ENCODE measurements around the gene TFIP11.

TFIP11 gene

GRCh38 chr22:26444777-26445176 lies 67.5 kb downstream of the TFIP11 start:
- Histone ChIP-seq H3K4me3 (ENCODE audit: low read depth, low read length) (no peak overlapping the region), H3K36me3 (ENCODE audit: control insufficient read depth in 2 of 2, insufficient read depth in 1 of 2, low read length in 2 of 2) (peaks cover 0 to 8% of the 10 kb centered on the region in 2 experiments; a peak in 1 of 3 replicates), H3K9me3 (ENCODE audit: control insufficient read depth, insufficient read depth, low read depth, low read length) (no peaks in the 10 kb centered on the region), H3K4me1 (ENCODE audit: control insufficient read depth, insufficient read depth, low read length) (no peaks in the 10 kb centered on the region), H3K27ac (ENCODE audit: extremely low read depth, low read depth, low read length) (no peak overlapping the region)
- ChIA-PET POLR2A (interaction anchor here (0.7 kb wide), 1 partner anchor 280 kb away, joined by 3 read pairs; no protein-coding TSS in a partner anchor), CTCF (interaction anchor here (0.9 to 3.9 kb wide), 4 partner anchors 9 to 114 kb away, joined by 3 to 21 read pairs (median 6); no protein-coding TSS in a partner anchor)
- TF ChIP-seq ZNF394 (tag by site-specific recombination; IDR thresholded peaks at IDR 0.05; ENCODE audit: borderline replicate concordance) (no peak), ZBTB10 (tag by site-specific recombination; IDR thresholded peaks at IDR 0.05) (no peak), ATF2 (tag by site-specific recombination; IDR thresholded peaks at IDR 0.05; ENCODE audit: low read depth) (peak; percentile 50; the same call in 1 of the 2 replicates), ZBTB17 (tag by site-specific recombination; IDR thresholded peaks at IDR 0.05) (peak; percentile 34; the same call in 1 of the 2 replicates), ZSCAN23 (tag by site-specific recombination; IDR thresholded peaks at IDR 0.05) (no peak)

GRCh38 chr22:26443901-26444690 lies 68.2 kb downstream of the TFIP11 start:
- ChIA-PET POLR2A (interaction anchor here (0.7 kb wide), 1 partner anchor 281 kb away, joined by 3 read pairs; no protein-coding TSS in a partner anchor), CTCF (interaction anchor here (0.9 to 3.9 kb wide), 3 partner anchors 16 to 114 kb away, joined by 3 to 21 read pairs (median 7); no protein-coding TSS in a partner anchor)
- no peaks in the 10 kb centered on the region for H3K4me1 ChIP-seq (ENCODE audit: control insufficient read depth, insufficient read depth, low read length)
- no peak overlapping the region for H3K4me3 ChIP-seq (ENCODE audit: low read depth, low read length)
- H3K36me3 ChIP-seq (ENCODE audit: control insufficient read depth in 2 of 2, insufficient read depth in 1 of 2, low read length in 2 of 2) = peaks cover 0 to 6% of the 10 kb centered on the region in 2 experiments; a peak in 1 of 3 replicates
- H3K9me3 ChIP-seq (ENCODE audit: control insufficient read depth, insufficient read depth, low read depth, low read length) = no peaks in the 10 kb centered on the region
- TF ChIP-seq ZNF398 (tag by site-specific recombination; IDR thresholded peaks at IDR 0.05) (no peak), PRDM6 (tag by site-specific recombination; IDR thresholded peaks at IDR 0.05) (no peak), KLF16 (tag by site-specific recombination; IDR thresholded peaks at IDR 0.05) (no peak), ZNF18 (tag by site-specific recombination; IDR thresholded peaks at IDR 0.05) (no peak), ZNF777 (tag by site-specific recombination; IDR thresholded peaks at IDR 0.05; ENCODE audit: borderline replicate concordance) (no peak), ZNF37A (tag by site-specific recombination; IDR thresholded peaks at IDR 0.05) (no peak), REPIN1 (tag by site-specific recombination; IDR thresholded peaks at IDR 0.05; ENCODE audit: low read depth) (no peak), CTCF (tag by site-specific recombination; IDR thresholded peaks at IDR 0.05) (no peak)
- H3K27ac ChIP-seq (ENCODE audit: extremely low read depth, low read depth, low read length) = no peak overlapping the region

Data from HEK293 (cell line).